HG02840 (cell line): ENCODE data around the gene DLG2.

ENCODE experiments used
- ATAC-seq: cut with Tn5 transposase; IDR thresholded peaks from one replicate; pipeline ENCODE4 v1.9.1; 2021; ENCODE audit warnings: mild to moderate bottlenecking, moderate library complexity, moderate number of reproducible peaks; ENCODE audit not compliant: unreplicated experiment, low FRiP score

The DLG2 gene

DNA sequence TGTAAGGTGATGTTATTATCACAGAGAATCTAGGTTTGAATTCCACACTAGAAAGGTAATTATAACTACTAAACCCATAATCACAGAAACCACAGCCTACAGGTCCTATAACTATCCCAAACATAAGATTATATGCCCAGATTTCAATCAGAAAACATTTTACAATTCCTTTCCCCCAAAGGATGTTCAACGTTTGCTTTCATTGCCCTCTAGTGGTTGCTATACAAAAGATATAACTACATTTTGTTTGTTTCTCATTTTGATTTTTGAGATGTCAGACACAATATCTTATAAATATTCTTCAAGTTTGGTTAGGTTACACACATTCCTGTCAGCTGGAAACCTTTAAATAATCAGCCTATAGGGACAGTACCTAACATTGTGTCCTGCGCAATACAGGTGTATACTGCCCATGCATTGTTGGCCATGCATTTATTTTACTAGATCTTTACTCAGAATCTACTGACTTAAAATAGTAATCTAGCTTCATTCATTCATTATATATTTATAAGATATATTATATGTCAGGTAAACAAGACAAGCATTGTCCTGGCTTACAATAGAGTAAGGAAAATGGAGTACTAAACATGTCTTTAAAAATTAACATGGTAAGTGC is 1810.5 kb downstream of the DLG2 start:
- ATAC-seq: no peak

DNA sequence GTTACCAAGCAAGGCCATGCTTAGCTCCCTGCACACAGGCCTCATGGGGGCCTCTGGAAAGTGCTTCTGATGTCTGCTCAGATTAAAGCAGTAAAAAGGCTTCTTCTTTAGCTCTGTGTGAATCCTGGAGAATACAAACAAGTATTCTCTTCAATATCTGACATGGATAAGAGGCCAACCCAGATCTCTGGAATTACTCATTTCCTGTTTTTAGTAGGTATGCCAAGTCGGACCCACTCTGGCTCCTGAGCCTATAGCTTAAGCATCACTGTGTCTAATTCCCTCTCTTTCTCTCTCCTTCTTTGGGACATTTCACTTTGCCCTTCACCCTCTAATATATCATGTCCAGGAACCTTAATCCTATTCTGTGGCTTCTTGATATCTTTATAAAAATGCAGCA is 1811.4 kb downstream of the DLG2 start:
- no peak for ATAC-seq

DNA sequence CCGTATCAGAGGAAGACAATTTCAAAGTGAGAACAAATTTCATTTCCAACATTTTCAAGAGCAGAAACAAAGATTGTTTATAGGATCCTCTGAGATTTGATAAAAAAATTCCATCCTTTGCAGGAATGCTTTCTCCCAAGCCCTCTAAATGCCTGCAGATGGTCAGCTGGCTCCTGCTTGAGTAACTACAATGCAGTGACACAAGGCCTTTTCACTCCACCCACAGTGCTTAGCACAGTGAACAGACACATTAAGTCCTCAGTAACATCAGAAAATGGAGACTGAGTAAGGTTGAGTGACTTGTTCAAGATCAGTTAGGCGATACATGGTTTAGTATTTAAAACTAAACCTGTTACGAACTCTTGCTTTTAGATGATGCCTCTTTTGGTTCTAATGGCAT is 1813.8 kb downstream of the DLG2 start:
- ATAC-seq: no peak

- ATAC-seq: no peak
Measured at GRCh38 chr11:83809274-83809673, 1817.9 kb downstream of the DLG2 start.

GRCh38 chr11:83801799-83802198 is 1825.3 kb downstream of the DLG2 start:
- ATAC-seq: no peak

DNA sequence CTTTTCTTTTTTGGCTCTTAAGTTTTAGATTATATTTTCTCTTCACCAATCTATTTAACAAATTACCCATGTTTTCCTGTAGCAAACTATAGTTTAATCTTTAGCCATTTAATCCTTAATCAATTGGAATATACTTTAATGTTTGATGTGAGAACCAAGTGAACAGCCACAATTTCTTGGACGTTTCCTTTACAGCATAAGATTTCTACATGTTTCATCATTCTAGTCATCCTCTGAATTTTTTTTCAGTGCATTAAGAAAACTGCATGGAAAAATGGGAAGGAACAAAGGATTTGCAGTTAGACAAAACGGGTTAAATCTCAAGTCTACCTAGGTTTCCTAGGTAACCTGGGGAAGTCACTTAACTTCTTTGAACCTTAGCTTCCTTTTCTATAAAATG is 1833.8 kb downstream of the DLG2 start:
- no peak for ATAC-seq

GRCh38 chr11:83791557-83791956 is 1835.6 kb downstream of the DLG2 start:
- no peak for ATAC-seq

GRCh38 chr11:83785942-83786341 is 1841.2 kb downstream of the DLG2 start:
- no peak for ATAC-seq

DNA sequence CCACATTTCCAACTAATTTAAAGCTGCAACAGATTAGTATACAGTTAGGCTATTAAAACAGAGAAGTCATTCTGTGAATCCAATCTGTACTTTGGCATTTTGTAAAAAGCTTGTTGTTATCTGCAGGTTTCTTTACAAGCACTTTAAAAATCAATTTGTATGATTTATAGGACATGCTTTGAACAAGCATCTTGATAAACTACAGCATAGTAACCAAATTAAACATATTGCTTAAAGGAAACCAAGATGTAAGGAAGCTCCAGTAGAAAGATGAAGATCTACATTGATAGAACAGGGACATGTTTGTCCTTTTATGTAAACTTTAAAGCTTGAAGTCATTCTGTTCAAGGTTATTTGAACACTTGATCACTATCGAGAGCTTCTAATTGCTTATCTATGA is 1842.7 kb downstream of the DLG2 start:
- ATAC-seq: no peak

DNA sequence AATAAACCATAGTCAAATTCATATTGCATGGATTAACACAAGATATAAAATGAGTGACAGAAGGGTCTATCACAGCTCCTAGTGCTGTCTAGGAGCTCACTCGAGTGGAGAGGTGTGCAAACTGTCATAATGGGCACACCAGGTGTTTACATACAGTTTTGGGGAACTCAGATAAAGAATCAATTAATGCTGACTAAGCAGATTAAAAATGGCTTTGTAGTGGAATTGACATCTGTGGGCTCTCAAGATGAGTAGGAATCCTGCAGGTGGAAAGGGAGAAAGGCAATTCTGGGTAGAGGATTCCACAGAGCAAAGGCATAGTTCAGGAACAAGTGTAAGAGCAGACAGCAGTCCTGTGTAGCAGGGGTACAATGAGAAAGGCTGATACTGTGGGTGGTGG is 1844.8 kb downstream of the DLG2 start:
- ATAC-seq: no peak

- ATAC-seq: no peak
Measured at GRCh38 chr11:83779876-83780275, 1847.3 kb downstream of the DLG2 start.

GRCh38 chr11:83778596-83778995 is 1848.5 kb downstream of the DLG2 start:
- ATAC-seq: no peak

- no peak for ATAC-seq
Measured at GRCh38 chr11:83773950-83774880, 1852.9 kb downstream of the DLG2 start.

- no peak for ATAC-seq
Measured at GRCh38 chr11:83768489-83768888, 1858.7 kb downstream of the DLG2 start.

DNA sequence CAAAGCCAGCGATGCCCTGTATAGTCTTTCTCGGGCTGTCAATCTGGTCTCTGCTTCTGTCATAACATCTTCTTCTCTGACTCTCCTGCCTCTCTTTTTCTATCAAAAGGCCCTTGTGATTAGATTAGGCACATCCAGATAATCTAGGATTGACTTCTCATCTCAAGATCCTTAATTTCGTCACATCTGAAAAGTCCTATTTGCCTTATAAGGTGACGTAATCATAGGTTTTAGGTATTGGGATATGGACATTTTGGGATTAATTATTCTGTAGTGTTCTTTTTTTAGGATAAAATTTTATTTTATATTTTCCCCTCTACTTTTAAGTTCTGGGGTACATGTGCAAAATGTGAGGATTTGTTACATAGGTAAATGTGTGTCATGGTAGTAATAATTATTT is 1860.2 kb downstream of the DLG2 start:
- ATAC-seq: no peak

- no peak for ATAC-seq
Measured at GRCh38 chr11:83764643-83765042, 1862.5 kb downstream of the DLG2 start.

DNA sequence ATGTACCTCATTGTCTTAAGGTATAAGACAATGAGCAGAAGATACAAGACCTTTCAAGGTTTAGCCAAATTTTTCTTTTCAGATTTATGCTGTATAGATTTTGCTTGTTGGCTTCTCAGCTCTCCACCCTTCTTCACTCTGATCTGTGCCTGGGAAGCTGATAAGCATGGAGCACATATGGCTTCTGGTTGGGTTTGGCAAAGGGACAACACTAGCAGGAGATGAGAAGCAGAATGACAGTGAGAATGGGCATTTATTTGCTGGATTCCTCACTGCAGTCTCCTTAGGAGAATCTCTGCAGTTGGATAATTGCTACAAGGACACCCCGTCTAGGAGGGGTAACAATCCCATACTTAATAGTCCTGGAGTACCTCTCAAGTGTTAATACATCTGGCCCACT is 1866.2 kb downstream of the DLG2 start:
- ATAC-seq: no peak

DNA sequence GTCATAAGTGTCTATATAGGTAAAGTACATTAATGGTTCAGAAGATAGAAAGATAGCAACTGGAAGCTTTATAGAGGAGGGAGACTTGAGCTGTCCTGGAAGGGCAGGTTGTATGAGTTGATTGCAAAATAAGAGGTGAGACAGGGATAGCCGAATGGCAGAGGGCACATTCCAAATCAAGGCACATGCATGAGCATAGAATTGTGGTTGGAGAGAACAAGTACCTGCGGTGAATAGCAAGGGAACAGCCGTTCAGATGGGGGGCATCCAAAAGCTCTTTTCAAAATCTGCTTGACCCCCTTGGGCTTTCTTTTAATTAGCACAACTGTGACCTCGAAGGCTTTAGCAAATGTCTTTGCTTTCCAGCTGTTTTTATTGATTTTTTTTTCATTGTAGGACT is 1868.0 kb downstream of the DLG2 start:
- no peak for ATAC-seq

DNA sequence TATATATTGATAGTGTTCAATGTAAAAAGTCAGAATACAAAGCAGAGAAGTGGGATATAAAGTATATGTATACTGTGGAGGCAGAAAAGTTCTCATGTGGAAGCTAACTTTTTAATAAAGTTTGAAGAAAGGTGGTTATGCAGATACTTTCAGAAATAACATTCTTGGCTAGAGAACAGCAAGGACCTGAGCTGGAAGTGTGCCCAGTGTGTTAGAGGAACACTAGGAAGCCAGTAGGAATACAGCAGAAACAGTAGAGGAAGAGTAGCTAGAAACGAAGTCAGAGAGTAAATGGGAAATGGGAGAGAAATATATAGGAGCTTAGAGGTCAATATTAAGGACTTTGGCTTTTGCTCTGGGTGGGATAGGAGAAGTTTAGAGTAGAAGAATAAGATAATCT is 1876.1 kb downstream of the DLG2 start:
- ATAC-seq: no peak

GRCh38 chr11:83746921-83747585 is 1880.1 kb downstream of the DLG2 start:
- ATAC-seq: no peak

DNA sequence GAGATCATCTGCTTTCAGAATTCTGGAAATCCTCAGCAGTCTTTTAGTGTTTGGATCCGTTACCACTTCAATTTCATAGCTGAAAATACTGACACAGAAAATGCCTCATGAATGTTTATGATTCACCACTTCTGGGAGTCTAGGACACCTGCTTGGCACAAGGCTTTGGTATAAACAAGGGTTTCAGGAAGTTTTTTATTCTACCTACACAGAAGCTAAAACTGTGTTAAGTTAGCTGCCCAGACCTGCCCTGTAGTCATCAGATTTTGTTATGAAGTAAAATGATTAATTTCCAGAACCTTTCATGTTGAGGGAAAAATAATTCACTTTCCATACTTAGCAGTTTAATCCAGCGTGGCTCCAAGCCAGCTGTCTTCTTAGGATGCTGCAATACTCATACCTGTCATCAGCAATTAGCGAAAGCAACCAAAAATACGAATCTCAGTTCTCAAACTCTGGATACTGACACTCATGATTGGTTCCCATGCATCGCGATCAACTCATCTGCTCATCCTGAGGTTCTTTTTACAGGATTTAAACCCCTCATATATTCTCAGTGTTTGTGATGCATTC is 1882.4 kb downstream of the DLG2 start:
- ATAC-seq: no peak
